ENCODE results near the gene OR2L5.

OR2L5 gene, protein sequence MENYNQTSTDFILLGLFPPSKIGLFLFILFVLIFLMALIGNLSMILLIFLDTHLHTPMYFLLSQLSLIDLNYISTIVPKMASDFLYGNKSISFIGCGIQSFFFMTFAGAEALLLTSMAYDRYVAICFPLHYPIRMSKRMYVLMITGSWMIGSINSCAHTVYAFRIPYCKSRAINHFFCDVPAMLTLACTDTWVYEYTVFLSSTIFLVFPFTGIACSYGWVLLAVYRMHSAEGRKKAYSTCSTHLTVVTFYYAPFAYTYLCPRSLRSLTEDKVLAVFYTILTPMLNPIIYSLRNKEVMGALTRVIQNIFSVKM

DNA sequence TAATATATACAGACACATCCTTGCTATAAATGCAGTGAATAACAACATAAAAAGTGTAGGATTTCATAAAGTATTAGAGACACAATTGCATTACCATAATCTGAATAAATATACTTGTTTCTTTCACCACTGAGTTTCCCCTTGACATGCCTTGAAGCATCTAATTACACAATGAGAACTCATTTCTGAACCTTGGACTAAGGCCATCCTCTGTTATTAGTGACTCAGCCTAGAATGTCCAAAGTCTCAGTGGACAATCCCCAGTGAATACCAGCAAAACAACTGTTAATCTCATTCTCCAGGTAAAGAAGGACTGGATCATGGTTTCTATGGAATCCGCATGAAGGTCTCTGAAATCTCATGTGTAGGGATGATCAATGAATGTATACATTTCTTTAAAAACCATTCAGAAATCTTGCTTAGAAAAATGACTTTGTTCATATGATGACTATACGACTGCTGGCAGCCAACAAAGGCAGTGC is at the start of gene OR2L5:
Gene OR2L5 (plus strand): TSS at position 432 of the 482 bp plus-strand sequence. CDS start 8,288 bp downstream, outside the sequence.
- no peak for DNase-seq

- no peak for DNase-seq
These were observed 48.5 kb upstream of the OR2L5 start, which contains the start of gene OR2AK2 for GRCh38 chr1:247964933-247965332. OR2AK2 (plus strand) TSS chr1:247965233; CDS start chr1:247965377, 144 bp downstream.

GRCh38 chr1:247966532-247967204 is 46.8 kb upstream of the OR2L5 start:
- DNase-seq, result no peak

DNA sequence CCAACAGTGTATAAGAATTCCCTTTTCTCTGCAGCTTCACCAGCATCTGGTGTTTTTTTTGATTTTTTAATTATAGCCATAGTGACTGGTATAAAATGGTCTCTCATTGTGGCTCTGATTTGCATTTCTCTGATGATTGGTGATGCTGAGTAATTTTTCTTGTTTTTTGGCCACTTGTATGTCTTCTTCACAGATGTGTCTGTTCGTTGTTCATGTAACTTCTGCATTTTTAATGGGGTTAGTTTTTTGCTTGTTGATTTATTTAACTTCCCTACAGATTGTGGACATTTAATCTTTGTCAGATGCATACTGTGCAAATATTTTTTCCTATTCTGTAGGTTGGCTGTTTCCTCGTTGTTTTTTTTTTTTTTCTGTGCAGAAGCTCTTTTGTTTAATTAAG is 20.5 kb upstream of the OR2L5 start:
- no peak for DNase-seq

- no peak for DNase-seq
These were observed 14.6 kb upstream of the OR2L5 start for GRCh38 chr1:247998811-247999210.

GRCh38 chr1:248000169-248000568 is 13.3 kb upstream of the OR2L5 start:
- no peak for DNase-seq

DNA sequence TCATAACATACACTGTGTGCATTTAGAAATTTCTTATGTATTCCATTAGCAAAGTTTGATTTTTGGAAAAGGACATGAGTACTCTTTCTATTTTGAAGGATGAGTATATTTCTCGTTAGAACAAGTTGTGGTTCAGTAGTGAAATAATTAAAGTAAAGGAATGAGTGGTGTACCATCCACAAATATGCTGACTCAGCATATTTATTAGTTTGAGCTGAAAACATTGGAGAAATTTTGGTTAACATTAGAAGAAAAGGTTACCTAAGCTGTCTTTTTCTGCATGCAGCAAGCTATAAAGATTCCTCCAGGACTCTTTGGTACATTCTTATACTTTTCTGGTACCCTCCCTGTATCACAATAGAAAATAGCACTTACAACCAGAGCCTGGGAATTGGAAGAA is 5.7 kb upstream of the OR2L5 start:
- DNase-seq, result no peak

GRCh38 chr1:248009681-248010080 is 3.8 kb upstream of the OR2L5 start:
- DNase-seq, result no peak

DNA sequence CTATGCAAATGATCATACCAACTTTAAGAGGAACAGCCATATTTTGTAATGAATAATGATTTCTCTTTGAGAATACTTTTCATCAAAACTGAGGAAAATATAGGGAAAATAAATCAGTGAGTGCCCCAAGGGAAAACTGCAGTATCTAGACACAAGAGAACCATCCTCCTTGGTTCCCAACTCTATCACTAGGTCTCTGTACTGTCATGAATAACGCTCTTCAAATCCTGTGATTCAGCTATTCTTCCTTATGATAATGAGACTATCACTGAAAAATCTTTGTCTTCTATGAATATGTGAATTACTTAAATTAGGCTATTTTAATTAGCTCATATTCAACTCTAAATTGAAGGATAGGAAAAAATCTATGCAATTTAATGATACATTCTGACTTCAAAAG is 2.3 kb downstream of the OR2L5 start:
- DNase-seq, result no peak

DNA sequence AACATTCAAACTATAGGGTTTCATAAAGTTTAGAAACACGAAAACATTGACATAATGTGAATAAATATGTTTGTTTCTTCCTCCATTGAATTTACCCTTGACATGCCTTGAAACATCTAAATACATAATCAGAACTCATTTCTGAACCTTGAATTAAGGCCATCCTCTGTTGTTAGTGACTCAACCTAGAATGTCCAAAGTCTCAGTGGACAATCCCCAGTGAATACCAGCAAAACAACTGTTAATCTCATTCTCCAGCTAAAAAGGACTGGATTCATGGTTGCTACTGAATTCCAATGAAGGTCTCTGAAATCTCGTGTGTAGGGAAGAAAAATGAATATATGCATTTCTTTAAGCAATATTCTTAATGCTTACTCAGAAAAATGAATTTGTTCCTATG is 16.3 kb downstream of the OR2L5 start, which contains the start of gene OR2L2:
Gene OR2L2 (plus strand): TSS at position 301 of the 400 bp plus-strand sequence. CDS start 8,198 bp downstream, outside the sequence.
- no peak for DNase-seq

DNA sequence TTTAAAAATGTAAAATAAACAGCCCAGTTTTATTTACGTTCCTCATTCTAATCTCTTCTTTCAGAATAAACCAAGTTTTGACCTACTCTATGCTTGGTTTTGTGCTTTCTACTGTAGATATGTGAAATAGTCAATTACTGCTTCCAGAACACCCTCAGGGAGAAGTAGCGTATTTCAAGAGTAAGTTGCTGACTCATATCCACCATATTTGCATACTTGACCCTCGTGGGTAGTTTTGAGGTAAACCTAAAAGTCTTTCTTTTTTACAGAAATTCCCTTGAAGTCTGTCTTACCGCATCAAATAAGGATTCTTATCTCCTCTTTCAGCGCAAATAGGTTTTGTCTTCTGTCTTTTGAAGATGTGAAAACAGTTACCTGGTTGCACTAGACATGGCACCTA is 31.7 kb downstream of the OR2L5 start:
- no peak for DNase-seq

- DNase-seq, result no peak
These were observed 33.1 kb downstream of the OR2L5 start, which contains the start of gene OR2L3 for GRCh38 chr1:248046536-248046935. OR2L3 (plus strand) TSS chr1:248046836; CDS start chr1:248060682, 13,846 bp downstream.

- DNase-seq, result no peak
These were observed 33.5 kb downstream of the OR2L5 start for GRCh38 chr1:248047008-248047407.

GRCh38 chr1:248054671-248055070 is 41.2 kb downstream of the OR2L5 start:
- no peak for DNase-seq

DNA sequence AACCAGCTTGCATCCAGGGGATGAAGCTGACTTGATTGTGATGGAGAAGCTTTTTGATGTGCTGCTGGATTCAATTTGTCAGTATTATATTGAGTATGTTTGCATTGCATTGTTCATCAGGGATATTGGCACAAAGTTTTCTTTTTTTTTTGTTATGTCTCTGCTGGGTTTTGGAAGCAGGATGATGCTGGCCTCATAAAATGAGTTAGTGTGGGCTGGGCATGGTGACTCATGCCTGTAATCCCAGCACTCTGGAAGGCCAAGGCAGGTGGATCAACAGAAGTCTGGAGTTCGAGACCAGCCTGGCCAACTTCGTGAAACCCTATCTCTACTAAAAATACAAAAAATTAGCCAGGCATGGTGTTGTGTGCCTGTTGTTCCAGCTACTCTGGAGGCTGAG is 41.8 kb downstream of the OR2L5 start:
- no peak for DNase-seq

DNA sequence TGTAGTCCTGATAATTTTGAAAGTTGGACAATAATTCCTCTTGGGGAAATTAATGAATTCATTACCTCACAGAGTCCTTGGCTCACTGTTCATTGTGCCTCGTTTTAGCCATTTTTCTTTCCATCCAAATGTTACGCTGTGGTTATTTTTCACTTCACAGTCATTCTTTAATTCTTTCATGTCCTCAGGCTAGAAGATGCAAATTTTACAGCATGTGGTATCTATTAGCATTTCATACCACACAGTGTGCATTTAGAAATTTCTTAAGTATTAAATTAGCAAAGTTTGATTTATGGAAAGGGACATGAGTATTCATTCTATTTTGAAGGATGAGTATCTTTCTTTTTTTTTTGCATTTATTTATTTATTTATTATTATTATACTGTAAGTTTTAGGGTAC is 51.6 kb downstream of the OR2L5 start:
- no peak for DNase-seq

GRCh38 chr1:248065604-248066003 is 52.1 kb downstream of the OR2L5 start:
- no peak for DNase-seq

Data from activated gamma-delta T cell treated with Interleukin-2 at 50 U/mL for 16 hours (primary cell).